Measurements from ENCODE around the gene LCN1. TPM values are rescaled to one million over a fixed set of nuclear protein-coding genes. Genes with fewer than 3 reads are reported as not detected.
"Not testable (repeated sequence)": the region's sequence is repeated elsewhere in the genome, so short reads cannot be mapped to it uniquely, and the experiment has no call there.

LCN1 gene
- total RNA-seq, 2 donors from 2014 or later = not detected

- no peaks in the 10 kb centered on the region for H3K9me3 ChIP-seq
- H3K36me3 ChIP-seq = no peaks in the 10 kb centered on the region
- ATAC-seq (ENCODE audit: insufficient number of reproducible peaks, low FRiP score, low read depth) = no peak
- DNase-seq (ENCODE audit: low spot score) = no peak
- no peak overlapping the region for H3K27ac ChIP-seq
- H3K4me1 ChIP-seq (ENCODE audit: control insufficient read depth in 1 of 2, low read depth in 2 of 2) = no peaks in the 10 kb centered on the region
- TF ChIP-seq, protein P1, sequence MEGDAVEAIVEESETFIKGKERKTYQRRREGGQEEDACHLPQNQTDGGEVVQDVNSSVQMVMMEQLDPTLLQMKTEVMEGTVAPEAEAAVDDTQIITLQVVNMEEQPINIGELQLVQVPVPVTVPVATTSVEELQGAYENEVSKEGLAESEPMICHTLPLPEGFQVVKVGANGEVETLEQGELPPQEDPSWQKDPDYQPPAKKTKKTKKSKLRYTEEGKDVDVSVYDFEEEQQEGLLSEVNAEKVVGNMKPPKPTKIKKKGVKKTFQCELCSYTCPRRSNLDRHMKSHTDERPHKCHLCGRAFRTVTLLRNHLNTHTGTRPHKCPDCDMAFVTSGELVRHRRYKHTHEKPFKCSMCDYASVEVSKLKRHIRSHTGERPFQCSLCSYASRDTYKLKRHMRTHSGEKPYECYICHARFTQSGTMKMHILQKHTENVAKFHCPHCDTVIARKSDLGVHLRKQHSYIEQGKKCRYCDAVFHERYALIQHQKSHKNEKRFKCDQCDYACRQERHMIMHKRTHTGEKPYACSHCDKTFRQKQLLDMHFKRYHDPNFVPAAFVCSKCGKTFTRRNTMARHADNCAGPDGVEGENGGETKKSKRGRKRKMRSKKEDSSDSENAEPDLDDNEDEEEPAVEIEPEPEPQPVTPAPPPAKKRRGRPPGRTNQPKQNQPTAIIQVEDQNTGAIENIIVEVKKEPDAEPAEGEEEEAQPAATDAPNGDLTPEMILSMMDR (IDR thresholded peaks at IDR 0.05) = no peak
- no peak overlapping the region for H3K4me3 ChIP-seq
- no peaks in the 10 kb centered on the region for H3K27me3 ChIP-seq (replicated peaks; ENCODE audit: insufficient read depth)
These were observed 9.9 kb downstream of the LCN1 start for GRCh38 chr9:135531096-135531495.

DNA sequence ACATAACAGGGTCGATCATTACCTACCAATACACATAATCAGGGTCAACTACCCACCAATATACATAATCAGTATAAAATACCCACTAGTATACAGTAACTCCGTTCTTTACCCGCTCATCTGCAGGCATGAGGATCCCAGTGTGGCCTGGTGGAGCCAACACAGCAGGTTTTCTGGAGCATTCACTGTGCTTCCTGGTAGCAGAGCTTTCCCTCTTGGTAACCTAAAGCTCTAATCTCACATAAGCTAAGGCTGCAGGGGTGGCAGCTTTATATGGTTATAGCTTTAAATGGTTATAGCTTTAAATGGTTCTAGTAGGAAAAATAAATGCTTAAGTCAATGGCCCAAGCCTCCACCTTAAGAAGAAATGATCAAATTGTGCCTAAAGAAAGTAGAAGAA, 11.9 kb downstream of the LCN1 start:
- no peaks in the 10 kb centered on the region for H3K36me3 ChIP-seq
- H3K4me1 ChIP-seq (ENCODE audit: control insufficient read depth in 1 of 2, low read depth in 2 of 2) = no peaks in the 10 kb centered on the region
- no peak for DNase-seq (ENCODE audit: low spot score)
- no peaks in the 10 kb centered on the region for H3K9me3 ChIP-seq
- no peak overlapping the region for H3K4me3 ChIP-seq
- H3K27me3 ChIP-seq (replicated peaks; ENCODE audit: insufficient read depth) = no peaks in the 10 kb centered on the region
- TF ChIP-seq, protein P1 (IDR thresholded peaks at IDR 0.05) = no peak
- no peak overlapping the region for H3K27ac ChIP-seq
- no peak for ATAC-seq (ENCODE audit: insufficient number of reproducible peaks, low FRiP score, low read depth)

- TF ChIP-seq, protein P1 (IDR thresholded peaks at IDR 0.05) = no peak
- ATAC-seq (ENCODE audit: insufficient number of reproducible peaks, low FRiP score, low read depth) (no peak), DNase-seq (ENCODE audit: low spot score) (no peak)
- Histone ChIP-seq H3K27me3 (replicated peaks; ENCODE audit: insufficient read depth) (no peaks in the 10 kb centered on the region), H3K9me3 (no peaks in the 10 kb centered on the region), H3K36me3 (no peaks in the 10 kb centered on the region), H3K4me3 (no peak overlapping the region), H3K4me1 (ENCODE audit: control insufficient read depth in 1 of 2, low read depth in 2 of 2) (no peaks in the 10 kb centered on the region), H3K27ac (no peak overlapping the region)
These were observed 12.4 kb downstream of the LCN1 start for GRCh38 chr9:135533674-135534073.

DNA sequence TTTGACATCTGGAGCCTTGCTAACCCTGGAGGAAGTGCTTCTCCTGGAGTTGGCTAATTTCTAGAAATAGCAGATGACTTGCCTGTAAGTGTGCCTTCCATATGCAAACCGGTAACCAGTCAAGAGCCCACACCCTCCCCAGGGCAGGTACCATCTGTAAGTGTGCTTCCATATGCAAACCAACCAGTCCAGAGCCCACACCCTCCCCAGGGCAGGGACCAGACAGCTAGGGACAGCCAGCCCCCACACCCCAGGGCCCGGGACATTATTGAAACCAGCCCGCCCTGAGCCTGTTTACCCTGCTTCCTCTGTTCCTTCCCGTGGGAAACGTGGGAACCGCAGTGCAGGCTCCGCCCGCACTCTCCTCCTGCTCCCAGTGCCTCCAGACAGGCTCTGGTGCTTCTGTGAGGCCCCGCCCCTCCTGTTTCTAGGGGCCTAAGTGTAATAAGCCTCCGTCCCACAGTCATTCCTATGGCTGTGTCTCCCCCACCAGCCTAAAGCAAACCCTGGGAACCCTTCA, 13.0 kb downstream of the LCN1 start:
- not testable (repeated sequence) for DNase-seq (ENCODE audit: low spot score); ATAC-seq (ENCODE audit: insufficient number of reproducible peaks, low FRiP score, low read depth); H3K4me3 ChIP-seq

DNA sequence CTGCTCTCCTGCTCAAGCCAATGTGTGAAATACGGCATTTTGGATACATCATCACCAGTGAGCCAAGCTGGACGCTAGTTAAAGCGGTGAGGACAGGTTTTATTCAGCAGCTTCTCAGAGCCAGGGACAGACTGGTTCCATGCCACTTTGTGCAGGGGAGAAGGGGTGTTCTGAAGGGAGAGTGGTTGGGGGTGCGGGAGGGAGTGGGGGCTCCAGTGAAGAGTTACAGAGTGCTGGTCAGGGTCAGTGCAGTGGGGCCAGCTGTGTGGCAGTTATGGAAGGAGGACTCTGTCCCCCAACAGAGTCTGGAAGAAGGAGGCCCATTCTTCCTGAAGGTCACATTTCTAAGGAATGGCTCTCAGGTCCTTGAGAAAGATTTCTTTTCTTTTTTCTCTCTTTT, 13.6 kb downstream of the LCN1 start:
- not testable (repeated sequence) for H3K27me3 ChIP-seq (replicated peaks; ENCODE audit: insufficient read depth); ATAC-seq (ENCODE audit: insufficient number of reproducible peaks, low FRiP score, low read depth); H3K9me3 ChIP-seq; H3K27ac ChIP-seq; H3K4me1 ChIP-seq (ENCODE audit: control insufficient read depth in 1 of 2, low read depth in 2 of 2); H3K36me3 ChIP-seq; DNase-seq (ENCODE audit: low spot score); H3K4me3 ChIP-seq

More for the DNA sequence above, 13.0 kb downstream of the LCN1 start:
- H3K4me1 ChIP-seq (ENCODE audit: control insufficient read depth in 1 of 2, low read depth in 2 of 2); H3K27ac ChIP-seq; H3K36me3 ChIP-seq; H3K27me3 ChIP-seq (replicated peaks; ENCODE audit: insufficient read depth); H3K9me3 ChIP-seq: not testable (repeated sequence)

DNA sequence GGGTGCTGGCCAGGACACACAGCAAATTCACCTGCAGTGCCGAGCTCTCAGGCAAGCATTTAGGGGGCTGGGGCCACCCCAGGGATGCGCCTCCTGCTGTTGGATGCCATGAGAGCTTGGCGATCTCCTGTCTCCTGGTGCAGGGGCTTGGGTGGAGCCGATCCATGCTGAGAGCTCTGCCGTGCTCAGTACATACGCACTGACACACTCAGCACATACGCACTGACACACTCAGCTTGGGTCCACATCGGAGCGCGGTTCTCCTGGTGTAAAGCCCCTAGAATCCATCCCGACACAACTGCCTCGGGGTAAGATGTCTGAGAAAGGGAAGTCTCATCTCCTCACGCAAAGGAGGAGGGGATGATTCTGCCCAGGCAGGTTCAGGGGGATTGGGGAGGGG, 14.4 kb downstream of the LCN1 start:
- H3K27me3 ChIP-seq (replicated peaks; ENCODE audit: insufficient read depth); H3K36me3 ChIP-seq; DNase-seq (ENCODE audit: low spot score); ATAC-seq (ENCODE audit: insufficient number of reproducible peaks, low FRiP score, low read depth); H3K27ac ChIP-seq; H3K4me1 ChIP-seq (ENCODE audit: control insufficient read depth in 1 of 2, low read depth in 2 of 2); H3K4me3 ChIP-seq; H3K9me3 ChIP-seq: not testable (repeated sequence)

- no peaks in the 10 kb centered on the region for H3K9me3 ChIP-seq
- ATAC-seq (ENCODE audit: insufficient number of reproducible peaks, low FRiP score, low read depth) (no peak), DNase-seq (ENCODE audit: low spot score) (no peak)
- TF ChIP-seq, protein P1 (IDR thresholded peaks at IDR 0.05) = no peak
- no peaks in the 10 kb centered on the region for H3K4me1 ChIP-seq (ENCODE audit: control insufficient read depth in 1 of 2, low read depth in 2 of 2)
- H3K36me3 ChIP-seq = no peaks in the 10 kb centered on the region
- no peak overlapping the region for H3K27ac ChIP-seq
- no peaks in the 10 kb centered on the region for H3K27me3 ChIP-seq (replicated peaks; ENCODE audit: insufficient read depth)
- no peak overlapping the region for H3K4me3 ChIP-seq
These were observed 15.0 kb downstream of the LCN1 start for GRCh38 chr9:135536216-135536615.

GRCh38 chr9:135543262-135543894, 22.1 kb downstream of the LCN1 start:
- H3K27ac ChIP-seq; H3K9me3 ChIP-seq; ATAC-seq (ENCODE audit: insufficient number of reproducible peaks, low FRiP score, low read depth); DNase-seq (ENCODE audit: low spot score); H3K36me3 ChIP-seq; H3K4me3 ChIP-seq; H3K27me3 ChIP-seq (replicated peaks; ENCODE audit: insufficient read depth); H3K4me1 ChIP-seq (ENCODE audit: control insufficient read depth in 1 of 2, low read depth in 2 of 2): not testable (repeated sequence)
